Cardiac muscle cell (in vitro differentiated cells and primary cell): ENCODE measurements around the gene FOSL1. TPM values are rescaled to one million over a fixed set of nuclear protein-coding genes. Genes with fewer than 3 reads are reported as not detected.
"Not testable (repeated sequence)": the region's sequence is repeated elsewhere in the genome, so short reads cannot be mapped to it uniquely, and the experiment has no call there.

Experiments
- DNase-seq, 2 donors: peaks; one replicate each; pipeline versions ENCODE4 v3.0.0 to v3.0.0-alpha.2; 2010 to 2017; ENCODE audit warnings: low read depth in 1 of 2, low spot score in 1 of 2
- H3K27ac ChIP-seq: fragments of 200-600 bp; sonication (generic); 2 replicates; pipeline ENCODE4 v1.5.1; 2016
- H3K27me3 ChIP-seq: fragments of 200-600 bp; sonication (generic); 2 replicates; pipeline ENCODE4 v1.6.0; 2016; ENCODE audit warnings: control low read depth
- H3K36me3 ChIP-seq: fragments of 200-600 bp; sonication (generic); 2 replicates; pipeline ENCODE4 v1.5.1; 2016; ENCODE audit warnings: control low read depth
- H3K4me1 ChIP-seq: fragments of 200-600 bp; sonication (generic); 2 replicates; pipeline ENCODE4 v1.8.1; 2017; ENCODE audit warnings: low read depth, mild to moderate bottlenecking, mixed run types
- H3K4me3 ChIP-seq: fragments of 200-600 bp; sonication (generic); 2 replicates; pipeline ENCODE4 v1.5.1; 2016; ENCODE audit warnings: mild to moderate bottlenecking
- H3K9me3 ChIP-seq: fragments of 200-600 bp; sonication (generic); 2 replicates; pipeline ENCODE4 v1.5.1; 2017; ENCODE audit warnings: low read depth, mild to moderate bottlenecking, control low read depth
- polyA plus RNA-seq: library from polyadenylated mRNA; unstranded; fragments of >200 nt; fragmentation: Nextera tagmentation; extraction: Ambion mirVana; gene quantifications from 2 replicates; pipeline ENCODE4 v1.2.1, GENCODE V29; 2016
- total RNA-seq: library from RNA; depleted of rRNA; stranded (reverse); fragments of >200 nt; gene quantifications from 2 replicates; pipeline ENCODE4 v1.2.3, GENCODE V29; 2016
- TF ChIP-seq, protein P1 (sequence below): IDR thresholded peaks from 2 replicates; pipeline ENCODE4 v1.5.1; 2012; ENCODE audit warnings: low read depth, mild to moderate bottlenecking, low read length

FOSL1 gene
- total and polyA plus RNA-seq, 2 experiments from 2014 or later = 0.21 to 0.60 TPM

- no peaks in the 10 kb centered on the region for H3K27me3 ChIP-seq
- no peak overlapping the region for H3K4me3 ChIP-seq
- H3K36me3 ChIP-seq = peaks cover 33% of the 10 kb centered on the region
- no peaks in the 10 kb centered on the region for H3K9me3 ChIP-seq
- peak in 1 of 2 donors; percentile 37 for DNase-seq
- H3K27ac ChIP-seq = no peak overlapping the region
- TF ChIP-seq, protein P1, sequence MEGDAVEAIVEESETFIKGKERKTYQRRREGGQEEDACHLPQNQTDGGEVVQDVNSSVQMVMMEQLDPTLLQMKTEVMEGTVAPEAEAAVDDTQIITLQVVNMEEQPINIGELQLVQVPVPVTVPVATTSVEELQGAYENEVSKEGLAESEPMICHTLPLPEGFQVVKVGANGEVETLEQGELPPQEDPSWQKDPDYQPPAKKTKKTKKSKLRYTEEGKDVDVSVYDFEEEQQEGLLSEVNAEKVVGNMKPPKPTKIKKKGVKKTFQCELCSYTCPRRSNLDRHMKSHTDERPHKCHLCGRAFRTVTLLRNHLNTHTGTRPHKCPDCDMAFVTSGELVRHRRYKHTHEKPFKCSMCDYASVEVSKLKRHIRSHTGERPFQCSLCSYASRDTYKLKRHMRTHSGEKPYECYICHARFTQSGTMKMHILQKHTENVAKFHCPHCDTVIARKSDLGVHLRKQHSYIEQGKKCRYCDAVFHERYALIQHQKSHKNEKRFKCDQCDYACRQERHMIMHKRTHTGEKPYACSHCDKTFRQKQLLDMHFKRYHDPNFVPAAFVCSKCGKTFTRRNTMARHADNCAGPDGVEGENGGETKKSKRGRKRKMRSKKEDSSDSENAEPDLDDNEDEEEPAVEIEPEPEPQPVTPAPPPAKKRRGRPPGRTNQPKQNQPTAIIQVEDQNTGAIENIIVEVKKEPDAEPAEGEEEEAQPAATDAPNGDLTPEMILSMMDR = peak; percentile 65
- no peaks in the 10 kb centered on the region for H3K4me1 ChIP-seq
Observed at GRCh38 chr11:65851083-65851579, 49.1 kb downstream of the FOSL1 start.

DNA sequence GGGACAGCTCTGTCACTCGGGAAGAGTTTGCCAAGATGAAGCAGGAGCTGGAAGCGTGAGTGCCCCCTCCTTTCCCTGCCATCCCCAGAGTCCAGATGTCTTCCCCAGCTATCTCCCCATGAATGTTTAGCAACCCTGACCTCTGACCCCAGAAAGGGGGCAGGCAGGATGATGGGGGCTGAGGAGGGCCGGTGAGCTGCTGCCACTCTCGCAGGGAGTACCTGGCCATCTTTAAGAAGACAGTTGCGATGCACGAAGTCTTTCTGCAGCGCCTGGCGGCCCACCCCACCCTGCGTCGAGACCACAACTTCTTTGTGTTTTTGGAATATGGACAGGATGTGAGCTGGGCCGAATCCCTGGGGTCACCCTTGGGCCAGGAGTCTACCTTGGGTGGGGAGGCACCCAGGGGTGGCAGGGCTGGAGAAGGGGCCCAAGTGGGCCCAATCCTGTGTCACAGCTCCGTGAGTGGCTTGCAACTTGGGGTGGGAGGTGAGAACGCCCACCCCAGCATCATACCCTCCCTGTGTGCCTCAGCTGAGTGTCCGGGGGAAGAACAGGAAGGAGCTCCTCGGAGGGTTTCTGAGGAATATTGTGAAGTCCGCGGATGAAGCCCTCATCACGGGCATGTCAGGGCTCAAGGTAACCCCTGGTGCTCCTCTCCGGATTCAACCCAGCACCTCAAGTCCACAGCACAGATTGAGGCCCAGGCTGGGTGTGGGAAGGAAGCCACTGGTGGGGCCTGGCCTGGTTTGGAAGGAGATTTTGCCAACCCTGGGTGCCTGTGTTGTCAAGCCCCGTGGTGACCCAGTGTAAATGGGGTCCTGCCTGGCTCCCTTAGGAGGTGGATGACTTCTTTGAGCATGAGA, 49.7 kb downstream of the FOSL1 start:
- DNase-seq = no peak
- Histone ChIP-seq H3K27me3 (no peaks in the 10 kb centered on the region), H3K27ac (no peak overlapping the region), H3K4me1 (no peaks in the 10 kb centered on the region), H3K9me3 (no peaks in the 10 kb centered on the region), H3K4me3 (no peak overlapping the region), H3K36me3 (peaks cover 26% of the 10 kb centered on the region)
- TF ChIP-seq, protein P1 = no peak

GRCh38 chr11:65849771-65850216, 50.4 kb downstream of the FOSL1 start:
- no peaks in the 10 kb centered on the region for H3K27me3 ChIP-seq
- no peaks in the 10 kb centered on the region for H3K9me3 ChIP-seq
- peaks cover 20% of the 10 kb centered on the region for H3K36me3 ChIP-seq
- no peak for DNase-seq
- H3K4me1 ChIP-seq = no peaks in the 10 kb centered on the region
- H3K27ac ChIP-seq = no peak overlapping the region
- H3K4me3 ChIP-seq = no peak overlapping the region
- TF ChIP-seq, protein P1 = no peak

- H3K4me1 ChIP-seq = no peaks in the 10 kb centered on the region
- H3K27ac ChIP-seq = no peak overlapping the region
- peaks cover 15% of the 10 kb centered on the region for H3K36me3 ChIP-seq
- no peaks in the 10 kb centered on the region for H3K9me3 ChIP-seq
- no peak overlapping the region for H3K4me3 ChIP-seq
- no peaks in the 10 kb centered on the region for H3K27me3 ChIP-seq
- TF ChIP-seq, protein P1 = no peak
- DNase-seq = no peak
Observed at GRCh38 chr11:65849366-65849765, 50.8 kb downstream of the FOSL1 start.

- H3K4me3 ChIP-seq, H3K27me3 ChIP-seq, H3K36me3 ChIP-seq, H3K27ac ChIP-seq, H3K4me1 ChIP-seq, DNase-seq, H3K9me3 ChIP-seq: not testable (repeated sequence)
Observed at GRCh38 chr11:65848693-65849092, 51.5 kb downstream of the FOSL1 start.

DNA sequence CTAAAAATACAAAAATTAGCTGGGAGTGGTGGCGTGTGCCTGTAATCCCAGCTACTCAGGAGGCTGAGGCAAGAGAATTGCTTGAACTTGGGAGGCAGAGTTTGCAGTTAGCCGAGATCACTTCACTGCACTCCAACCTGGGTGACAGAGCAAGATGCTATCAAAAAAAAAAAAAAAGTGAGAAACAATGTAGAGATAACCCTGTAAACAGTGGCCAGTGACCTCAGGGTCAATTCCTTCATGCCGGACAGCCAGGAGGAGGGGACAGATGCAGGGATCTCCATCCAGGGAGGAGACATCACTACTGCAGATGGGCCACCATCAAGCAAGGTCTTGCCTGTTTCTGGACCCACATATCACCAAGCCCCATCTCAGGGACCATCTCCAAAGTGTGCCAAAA, 52.4 kb downstream of the FOSL1 start:
- no peaks in the 10 kb centered on the region for H3K27me3 ChIP-seq
- no peak for DNase-seq
- H3K27ac ChIP-seq = no peak overlapping the region
- no peaks in the 10 kb centered on the region for H3K9me3 ChIP-seq
- H3K4me3 ChIP-seq = no peak overlapping the region
- no peaks in the 10 kb centered on the region for H3K36me3 ChIP-seq
- no peaks in the 10 kb centered on the region for H3K4me1 ChIP-seq
- TF ChIP-seq, protein P1 = no peak
